Heart left ventricle (tissue), 13 donors: Measurements from ENCODE around the gene SPNS3.

ENCODE experiments used
- POLR2A ChIP-seq, 2 donors: fragments of 450-650 bp; IDR thresholded peaks; one replicate each; pipeline ENCODE4 v1.6.1; 2017; ENCODE audit warnings: antibody characterized with exemption in 2 of 2, mild to moderate bottlenecking in 2 of 2, moderate library complexity in 2 of 2
- TF ChIP-seq, protein P1 (sequence below), 12 donors: fragments of 200-600 bp; sonication (generic) in 4 of 12; IDR thresholded peaks; one replicate each; pipeline versions ENCODE4 v1.5.0 to v1.8.0; 2018 to 2022; ENCODE audit warnings: antibody characterized with exemption in 12 of 12, mild to moderate bottlenecking in 5 of 12
- donor health status: ischemic (EF 13 %, LVEDD 7.1; RV severe dilation, severe dysfunction).
- donor health status: DM: no; HTN: yes; CAD: no.
- donor health status: DM: no; HTN: no; CAD: no.
- donor health status: ischemic (EF 25% LVEDD 6.9; RV normal size, moderate dysfunction).
- donor health status: ischemic (EF 25% LVEDD 5.7; RV mildly dilated, moderate dysfunction).
- donor health status: ischemic (EF 35%, LVEDD 5.7; RV mildly dilated, moderate dysfunction).
- donor health status: nonischemic (EF 11% LVEDD 7.7; RV severe dilation, severe dysfunction).
- donor health status: DM: yes; HTN: yes; CAD: no.
- donor health status: PGD.
- donor health status: ischemic (EF 29% LVEDD 5.4; RV normal size, mild dysfunction).
- donor health status: nonischemic (EF 23%, LVEDD 6.1; RV moderate dilation, normal function).

DNA sequence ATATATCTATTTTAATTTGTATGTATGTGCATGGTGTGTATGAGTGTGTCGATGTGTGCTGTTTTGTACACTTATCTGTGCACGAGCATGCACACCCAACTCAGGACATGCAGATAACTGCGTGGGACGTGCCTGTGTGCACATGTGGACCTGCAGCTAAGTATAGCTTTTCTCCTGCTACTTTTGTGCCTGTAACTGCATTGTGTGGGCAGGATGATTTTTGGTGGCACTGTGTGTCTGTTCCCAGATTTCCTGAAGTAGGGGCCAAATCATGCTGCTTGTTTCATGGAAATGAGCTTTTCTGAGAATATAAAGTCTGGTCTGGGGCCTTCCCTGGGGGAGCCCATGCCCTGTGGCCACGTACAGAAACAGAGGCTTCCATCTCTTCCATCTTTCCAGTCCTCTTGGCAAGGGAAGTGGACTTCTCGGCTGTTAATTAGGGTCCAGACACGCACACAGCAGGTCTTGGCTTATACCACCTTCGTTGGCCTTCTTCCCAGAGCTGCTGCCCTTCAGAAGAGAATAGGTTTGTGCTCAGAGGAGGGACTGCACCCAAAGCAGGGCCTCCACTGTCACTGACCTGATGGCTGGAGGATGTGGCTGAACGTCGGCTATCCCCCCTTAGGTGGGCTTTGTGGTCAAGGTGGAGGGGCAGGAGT, 30.2 kb downstream of the SPNS3 start:
- TF ChIP-seq POLR2A (IDR thresholded peaks at IDR 0.05) = no peak
- TF ChIP-seq, protein P1, sequence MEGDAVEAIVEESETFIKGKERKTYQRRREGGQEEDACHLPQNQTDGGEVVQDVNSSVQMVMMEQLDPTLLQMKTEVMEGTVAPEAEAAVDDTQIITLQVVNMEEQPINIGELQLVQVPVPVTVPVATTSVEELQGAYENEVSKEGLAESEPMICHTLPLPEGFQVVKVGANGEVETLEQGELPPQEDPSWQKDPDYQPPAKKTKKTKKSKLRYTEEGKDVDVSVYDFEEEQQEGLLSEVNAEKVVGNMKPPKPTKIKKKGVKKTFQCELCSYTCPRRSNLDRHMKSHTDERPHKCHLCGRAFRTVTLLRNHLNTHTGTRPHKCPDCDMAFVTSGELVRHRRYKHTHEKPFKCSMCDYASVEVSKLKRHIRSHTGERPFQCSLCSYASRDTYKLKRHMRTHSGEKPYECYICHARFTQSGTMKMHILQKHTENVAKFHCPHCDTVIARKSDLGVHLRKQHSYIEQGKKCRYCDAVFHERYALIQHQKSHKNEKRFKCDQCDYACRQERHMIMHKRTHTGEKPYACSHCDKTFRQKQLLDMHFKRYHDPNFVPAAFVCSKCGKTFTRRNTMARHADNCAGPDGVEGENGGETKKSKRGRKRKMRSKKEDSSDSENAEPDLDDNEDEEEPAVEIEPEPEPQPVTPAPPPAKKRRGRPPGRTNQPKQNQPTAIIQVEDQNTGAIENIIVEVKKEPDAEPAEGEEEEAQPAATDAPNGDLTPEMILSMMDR (IDR thresholded peaks at IDR 0.05) = no peak
